Thyroid gland (tissue), 4 donors: ENCODE results near the gene ANKS4B.

ENCODE experiments used
- CTCF ChIP-seq, 6 experiments: fragments of 200-600 bp in 3 of 6; fragments of 450-650 bp in 3 of 6; sonication (generic) in 3 of 6; IDR thresholded peaks; one replicate each; pipeline ENCODE4 v1.5.1; 2016 to 2019; ENCODE audit warnings: antibody characterized with exemption in 6 of 6, mild to moderate bottlenecking in 2 of 6, inconsistent platforms in 1 of 6, moderate library complexity in 1 of 6
- POLR2A ChIP-seq, 2 donors: fragments of 450-650 bp; IDR thresholded peaks; one replicate each; pipeline ENCODE4 v1.6.1; 2017; ENCODE audit warnings: antibody characterized with exemption in 2 of 2, mild to moderate bottlenecking in 2 of 2, moderate library complexity in 1 of 2

DNA sequence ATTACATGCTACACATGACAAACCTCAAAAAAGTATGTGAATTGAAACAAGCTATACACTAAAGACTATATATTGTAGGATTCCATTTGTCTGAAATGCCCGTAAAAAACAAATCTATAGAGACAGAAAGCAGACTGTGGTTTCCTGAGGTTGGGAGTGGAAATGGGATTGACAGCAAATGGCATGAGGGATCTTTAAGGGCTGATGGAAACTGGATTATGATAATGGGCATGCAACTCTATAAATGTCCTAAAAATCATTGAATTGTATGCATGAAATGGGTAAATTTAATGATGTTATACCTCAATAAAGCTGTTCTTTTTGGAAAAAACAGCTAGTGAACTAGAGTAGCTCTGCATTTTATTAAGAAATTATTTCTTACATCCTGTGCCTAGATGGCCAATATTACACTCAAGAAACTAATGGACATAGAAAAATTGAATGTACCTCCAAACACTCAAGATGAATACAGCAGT is 416 bp upstream of the ANKS4B start:
- TF ChIP-seq CTCF (IDR thresholded peaks at IDR 0.05) (no peak), POLR2A (IDR thresholded peaks at IDR 0.05) (no peak)
